HEK293 (cell line): ENCODE results near the gene SRMS.

Source experiments
- CTCF ChIA-PET: fragments of 350-600 bp; formaldehyde crosslinking; extraction: SDS; loops from one replicate; lab custom pipeline; 2021; ENCODE audit warnings: antibody characterized with exemption; lab: Yijun Ruan, JAX
- POLR2A ChIA-PET: fragments of 300-600 bp; formaldehyde crosslinking; extraction: SDS; loops from one replicate; lab custom pipeline; 2020; ENCODE audit warnings: antibody characterized with exemption, inconsistent platforms; lab: Yijun Ruan, JAX
- H3K27ac ChIP-seq: fragments of 200-500 bp; sonication (Bioruptor generic); 2 replicates; pipeline ENCODE4 v1.5.1; 2014; ENCODE audit warnings: low read depth, low read length, control low read depth, inconsistent platforms; ENCODE audit errors: extremely low read depth
- H3K36me3 ChIP-seq, 2 experiments: fragments of 200-500 bp in 1 of 2; sonication (Bioruptor generic) in 1 of 2; 1 replicate in 1 of 2; 2 replicates in 1 of 2; pipeline ENCODE4 v1.5.1; 2014 to 2017; ENCODE audit warnings: inconsistent platforms in 2 of 2, low read length in 2 of 2; ENCODE audit not compliant: control insufficient read depth in 2 of 2, insufficient read depth in 1 of 2
- H3K4me1 ChIP-seq: fragments of 200-500 bp; sonication (Bioruptor generic); 2 replicates; pipeline ENCODE4 v1.5.1; 2014; ENCODE audit warnings: mild to moderate bottlenecking, low read length, inconsistent platforms; ENCODE audit not compliant: control insufficient read depth, insufficient read depth
- H3K4me3 ChIP-seq: 2 replicates; pipeline ENCODE4 v1.5.1; 2011; ENCODE audit warnings: low read depth, mild to moderate bottlenecking, control low read depth, low read length, moderate library complexity
- H3K9me3 ChIP-seq: fragments of 200-500 bp; sonication (Bioruptor generic); 2 replicates; pipeline ENCODE4 v1.5.1; 2014; ENCODE audit warnings: low read depth, low read length, inconsistent platforms; ENCODE audit not compliant: control insufficient read depth, insufficient read depth
- GLI2 ChIP-seq: fragments of 450-650 bp; formaldehyde crosslinking; IDR thresholded peaks from 2 replicates; pipeline ENCODE4; 2017; ENCODE audit warnings: missing biosample characterization, missing genetic modification characterization, low read depth, borderline replicate concordance
- HIC1 ChIP-seq: fragments of 450-650 bp; formaldehyde crosslinking; IDR thresholded peaks from 2 replicates; pipeline ENCODE4 v1.5.1; 2016; ENCODE audit warnings: missing biosample characterization, missing genetic modification characterization
- INSM2 ChIP-seq: fragments of 450-650 bp; formaldehyde crosslinking; IDR thresholded peaks from 2 replicates; pipeline ENCODE4 v1.5.1; 2016; ENCODE audit warnings: missing biosample characterization, missing genetic modification characterization
- PRDM4 ChIP-seq: fragments of 450-650 bp; formaldehyde crosslinking; IDR thresholded peaks from 2 replicates; pipeline ENCODE4 v1.5.1; 2017; ENCODE audit warnings: missing biosample characterization, missing genetic modification characterization
- ZIC2 ChIP-seq: fragments of 450-650 bp; formaldehyde crosslinking; IDR thresholded peaks from 2 replicates; pipeline ENCODE4 v1.5.1; 2016; ENCODE audit warnings: missing biosample characterization, missing genetic modification characterization
- ZNF184 ChIP-seq: fragments of 450-650 bp; IDR thresholded peaks from 2 replicates; pipeline ENCODE4 v1.5.1; 2018; ENCODE audit warnings: missing biosample characterization, mild to moderate bottlenecking, missing genetic modification characterization
- ZNF311 ChIP-seq: fragments of 450-650 bp; formaldehyde crosslinking; IDR thresholded peaks from 2 replicates; pipeline ENCODE4 v1.5.1; 2017; ENCODE audit warnings: missing biosample characterization, missing genetic modification characterization, borderline replicate concordance
- ZNF394 ChIP-seq: fragments of 450-650 bp; formaldehyde crosslinking; IDR thresholded peaks from 2 replicates; pipeline ENCODE4 v1.5.1; 2016; ENCODE audit warnings: missing biosample characterization, missing genetic modification characterization, mild to moderate bottlenecking, moderate library complexity, borderline replicate concordance
- ZNF501 ChIP-seq: fragments of 450-650 bp; formaldehyde crosslinking; IDR thresholded peaks from 2 replicates; pipeline ENCODE4 v1.5.1; 2016; ENCODE audit warnings: missing biosample characterization, missing genetic modification characterization
- ZNF514 ChIP-seq: fragments of 450-650 bp; formaldehyde crosslinking; IDR thresholded peaks from 2 replicates; pipeline ENCODE4 v1.5.1; 2016; ENCODE audit warnings: missing biosample characterization, missing genetic modification characterization
- ZNF571 ChIP-seq: fragments of 450-650 bp; formaldehyde crosslinking; IDR thresholded peaks from 2 replicates; pipeline ENCODE4 v1.5.0; 2017; ENCODE audit warnings: missing biosample characterization, missing genetic modification characterization
- ZNF664 ChIP-seq: fragments of 450-650 bp; formaldehyde crosslinking; IDR thresholded peaks from 2 replicates; pipeline ENCODE4 v1.5.1; 2016; ENCODE audit warnings: missing biosample characterization, missing genetic modification characterization
- ZNF707 ChIP-seq: fragments of 450-650 bp; formaldehyde crosslinking; IDR thresholded peaks from 2 replicates; pipeline ENCODE4 v1.5.1; 2016; ENCODE audit warnings: missing biosample characterization, missing genetic modification characterization
- TF ChIP-seq, protein P1 (sequence below): fragments of 450-650 bp; formaldehyde crosslinking; IDR thresholded peaks from 2 replicates; pipeline ENCODE4 v1.5.1; 2016; ENCODE audit warnings: missing biosample characterization, missing genetic modification characterization, borderline replicate concordance
- TF ChIP-seq, protein P2 (sequence below): fragments of 450-650 bp; formaldehyde crosslinking; IDR thresholded peaks from 2 replicates; pipeline ENCODE4 v1.5.1; 2016; ENCODE audit warnings: missing biosample characterization, missing genetic modification characterization

SRMS gene

DNA sequence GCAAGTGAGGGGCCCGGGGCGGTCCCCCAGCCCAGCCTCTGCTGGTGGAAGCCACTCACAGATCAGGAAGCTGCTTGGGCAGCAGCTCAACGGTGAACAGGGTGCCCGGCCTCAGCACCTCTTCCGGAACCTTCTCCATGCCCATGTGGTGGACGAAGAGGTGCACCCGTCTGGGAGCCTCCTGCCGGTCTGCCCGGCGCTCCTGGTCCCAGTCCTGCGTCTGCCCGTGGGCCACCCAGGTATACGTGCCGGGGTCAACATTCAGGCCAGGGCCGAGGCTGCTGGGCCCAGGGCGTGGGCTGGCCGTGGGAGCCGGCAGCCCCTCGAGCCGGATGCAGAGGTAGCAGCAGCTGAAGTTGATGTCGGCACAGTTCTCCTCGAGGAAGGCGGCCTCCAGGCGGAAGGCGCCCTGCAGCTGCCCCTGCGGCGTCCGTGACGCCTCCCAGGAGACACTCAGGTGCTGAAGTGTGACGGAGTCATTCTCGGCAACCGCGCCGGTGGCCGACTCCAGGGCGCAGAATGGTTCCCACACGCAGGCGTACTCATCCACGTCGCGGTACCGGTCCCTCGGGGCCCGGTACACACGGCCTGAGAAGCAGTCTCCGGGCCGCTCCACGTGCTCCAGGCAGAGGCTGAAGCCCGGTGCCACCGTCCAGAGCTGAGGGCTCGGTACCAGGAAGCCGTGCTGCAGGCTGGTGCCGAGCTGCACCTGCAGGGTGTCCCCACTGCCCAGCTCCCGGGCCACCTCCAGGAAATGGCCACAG lies 15.1 kb upstream of the SRMS start:
- CTCF ChIA-PET = interaction anchor here (0.7 kb wide), 1 partner anchor 9 kb away, joined by 3 read pairs; no protein-coding TSS in a partner anchor

DNA sequence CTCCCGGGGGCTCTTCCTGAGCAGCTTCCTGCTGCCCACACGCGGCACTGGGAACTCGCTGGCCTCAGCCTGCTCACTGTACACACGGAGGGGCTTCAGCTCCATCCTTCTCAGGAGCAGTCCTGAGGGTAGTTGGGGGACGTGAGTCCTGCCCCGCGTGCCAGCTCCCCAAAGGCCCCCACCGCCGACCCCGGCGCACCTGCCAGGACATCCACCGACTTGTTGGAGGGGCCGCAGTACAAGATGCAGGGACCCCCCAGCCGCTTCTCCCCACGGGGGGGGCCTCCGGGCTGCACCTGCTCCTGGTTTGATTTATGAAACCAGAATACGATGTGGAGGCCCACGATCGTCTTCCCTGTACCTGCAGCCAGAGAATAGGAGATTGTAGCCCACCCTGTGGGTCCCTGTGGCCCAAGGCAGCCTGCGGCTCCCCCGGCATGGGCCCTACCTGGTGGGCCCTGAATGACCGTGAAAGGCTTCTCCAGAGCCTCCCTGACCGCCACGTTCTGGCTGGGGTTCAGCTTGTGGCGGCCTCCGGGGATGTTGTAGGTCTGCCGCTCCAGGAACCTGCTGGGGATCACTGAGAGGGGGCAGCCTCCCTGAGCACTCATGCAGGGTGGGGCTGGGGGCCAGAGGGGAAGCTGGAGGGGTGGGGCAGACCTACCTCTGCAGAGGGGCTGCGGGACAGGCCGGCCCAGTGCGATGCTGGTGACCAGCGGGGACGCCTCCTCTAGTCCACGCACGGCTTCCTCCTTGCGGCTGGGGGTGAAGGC lies 14.3 kb upstream of the SRMS start:
- peaks cover 0 to 41% of the 10 kb centered on the region in 2 experiments; a peak in 1 of 3 replicates for H3K36me3 ChIP-seq
- no peak overlapping the region for H3K4me3 ChIP-seq
- ChIA-PET CTCF (no interaction called here), POLR2A (interaction anchor here (1.5 kb wide), 1 partner anchor 12 kb away, joined by 4 read pairs; the partner anchor contains the start of gene HELZ2)
- H3K27ac ChIP-seq = no peak overlapping the region
- H3K4me1 ChIP-seq = no peaks in the 10 kb centered on the region
- H3K9me3 ChIP-seq = no peaks in the 10 kb centered on the region
- TF ChIP-seq, protein P1, sequence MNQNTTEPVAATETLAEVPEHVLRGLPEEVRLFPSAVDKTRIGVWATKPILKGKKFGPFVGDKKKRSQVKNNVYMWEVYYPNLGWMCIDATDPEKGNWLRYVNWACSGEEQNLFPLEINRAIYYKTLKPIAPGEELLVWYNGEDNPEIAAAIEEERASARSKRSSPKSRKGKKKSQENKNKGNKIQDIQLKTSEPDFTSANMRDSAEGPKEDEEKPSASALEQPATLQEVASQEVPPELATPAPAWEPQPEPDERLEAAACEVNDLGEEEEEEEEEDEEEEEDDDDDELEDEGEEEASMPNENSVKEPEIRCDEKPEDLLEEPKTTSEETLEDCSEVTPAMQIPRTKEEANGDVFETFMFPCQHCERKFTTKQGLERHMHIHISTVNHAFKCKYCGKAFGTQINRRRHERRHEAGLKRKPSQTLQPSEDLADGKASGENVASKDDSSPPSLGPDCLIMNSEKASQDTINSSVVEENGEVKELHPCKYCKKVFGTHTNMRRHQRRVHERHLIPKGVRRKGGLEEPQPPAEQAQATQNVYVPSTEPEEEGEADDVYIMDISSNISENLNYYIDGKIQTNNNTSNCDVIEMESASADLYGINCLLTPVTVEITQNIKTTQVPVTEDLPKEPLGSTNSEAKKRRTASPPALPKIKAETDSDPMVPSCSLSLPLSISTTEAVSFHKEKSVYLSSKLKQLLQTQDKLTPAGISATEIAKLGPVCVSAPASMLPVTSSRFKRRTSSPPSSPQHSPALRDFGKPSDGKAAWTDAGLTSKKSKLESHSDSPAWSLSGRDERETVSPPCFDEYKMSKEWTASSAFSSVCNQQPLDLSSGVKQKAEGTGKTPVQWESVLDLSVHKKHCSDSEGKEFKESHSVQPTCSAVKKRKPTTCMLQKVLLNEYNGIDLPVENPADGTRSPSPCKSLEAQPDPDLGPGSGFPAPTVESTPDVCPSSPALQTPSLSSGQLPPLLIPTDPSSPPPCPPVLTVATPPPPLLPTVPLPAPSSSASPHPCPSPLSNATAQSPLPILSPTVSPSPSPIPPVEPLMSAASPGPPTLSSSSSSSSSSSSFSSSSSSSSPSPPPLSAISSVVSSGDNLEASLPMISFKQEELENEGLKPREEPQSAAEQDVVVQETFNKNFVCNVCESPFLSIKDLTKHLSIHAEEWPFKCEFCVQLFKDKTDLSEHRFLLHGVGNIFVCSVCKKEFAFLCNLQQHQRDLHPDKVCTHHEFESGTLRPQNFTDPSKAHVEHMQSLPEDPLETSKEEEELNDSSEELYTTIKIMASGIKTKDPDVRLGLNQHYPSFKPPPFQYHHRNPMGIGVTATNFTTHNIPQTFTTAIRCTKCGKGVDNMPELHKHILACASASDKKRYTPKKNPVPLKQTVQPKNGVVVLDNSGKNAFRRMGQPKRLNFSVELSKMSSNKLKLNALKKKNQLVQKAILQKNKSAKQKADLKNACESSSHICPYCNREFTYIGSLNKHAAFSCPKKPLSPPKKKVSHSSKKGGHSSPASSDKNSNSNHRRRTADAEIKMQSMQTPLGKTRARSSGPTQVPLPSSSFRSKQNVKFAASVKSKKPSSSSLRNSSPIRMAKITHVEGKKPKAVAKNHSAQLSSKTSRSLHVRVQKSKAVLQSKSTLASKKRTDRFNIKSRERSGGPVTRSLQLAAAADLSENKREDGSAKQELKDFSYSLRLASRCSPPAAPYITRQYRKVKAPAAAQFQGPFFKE = no peak
- TF ChIP-seq PRDM4 (tag by site-specific recombination) (no peak), ZNF184 (tag by site-specific recombination) (no peak), ZNF514 (tag by site-specific recombination) (no peak), ZNF571 (no peak), INSM2 (tag by site-specific recombination) (no peak), GLI2 (tag by site-specific recombination) (no peak), HIC1 (tag by site-specific recombination) (no peak)
- TF ChIP-seq, protein P2, sequence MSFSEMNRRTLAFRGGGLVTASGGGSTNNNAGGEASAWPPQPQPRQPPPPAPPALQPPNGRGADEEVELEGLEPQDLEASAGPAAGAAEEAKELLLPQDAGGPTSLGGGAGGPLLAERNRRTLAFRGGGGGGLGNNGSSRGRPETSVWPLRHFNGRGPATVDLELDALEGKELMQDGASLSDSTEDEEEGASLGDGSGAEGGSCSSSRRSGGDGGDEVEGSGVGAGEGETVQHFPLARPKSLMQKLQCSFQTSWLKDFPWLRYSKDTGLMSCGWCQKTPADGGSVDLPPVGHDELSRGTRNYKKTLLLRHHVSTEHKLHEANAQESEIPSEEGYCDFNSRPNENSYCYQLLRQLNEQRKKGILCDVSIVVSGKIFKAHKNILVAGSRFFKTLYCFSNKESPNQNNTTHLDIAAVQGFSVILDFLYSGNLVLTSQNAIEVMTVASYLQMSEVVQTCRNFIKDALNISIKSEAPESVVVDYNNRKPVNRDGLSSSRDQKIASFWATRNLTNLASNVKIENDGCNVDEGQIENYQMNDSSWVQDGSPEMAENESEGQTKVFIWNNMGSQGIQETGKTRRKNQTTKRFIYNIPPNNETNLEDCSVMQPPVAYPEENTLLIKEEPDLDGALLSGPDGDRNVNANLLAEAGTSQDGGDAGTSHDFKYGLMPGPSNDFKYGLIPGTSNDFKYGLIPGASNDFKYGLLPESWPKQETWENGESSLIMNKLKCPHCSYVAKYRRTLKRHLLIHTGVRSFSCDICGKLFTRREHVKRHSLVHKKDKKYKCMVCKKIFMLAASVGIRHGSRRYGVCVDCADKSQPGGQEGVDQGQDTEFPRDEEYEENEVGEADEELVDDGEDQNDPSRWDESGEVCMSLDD = no peak

More for the DNA sequence above, 15.1 kb upstream of the SRMS start:
- H3K36me3 ChIP-seq = peaks cover 0 to 41% of the 10 kb centered on the region in 2 experiments; a peak in 1 of 3 replicates
- TF ChIP-seq ZIC2 (tag by site-specific recombination) (no peak), ZNF501 (tag by site-specific recombination) (no peak), ZNF707 (tag by site-specific recombination) (no peak), ZNF311 (tag by site-specific recombination) (no peak), ZNF394 (tag by site-specific recombination) (no peak), ZNF664 (no peak)
- POLR2A ChIA-PET = no interaction called here
- H3K9me3 ChIP-seq = no peaks in the 10 kb centered on the region
- H3K27ac ChIP-seq = no peak overlapping the region
- no peaks in the 10 kb centered on the region for H3K4me1 ChIP-seq
- no peak overlapping the region for H3K4me3 ChIP-seq
